Common myeloid progenitor, CD34-positive (primary cell): ENCODE data around the gene FASTKD2.

Experiments
- CTCF ChIA-PET: fragments of 350-600 bp; sonication (Branson Sonifier 250); formaldehyde crosslinking; loops from one replicate; lab custom pipeline; 2021; ENCODE audit warnings: antibody characterized with exemption; lab: Charles Lee
- POLR2A ChIA-PET: fragments of 350-600 bp; sonication (Branson Sonifier 250); formaldehyde crosslinking; loops from one replicate; lab custom pipeline; 2021; ENCODE audit warnings: antibody characterized with exemption; lab: Charles Lee
- DNase-seq, 3 donors: peaks; one replicate each; pipeline versions ENCODE4 v3.0.0 to v3.0.0-alpha.2; 2013
- H3K27ac ChIP-seq, 2 experiments: 1 replicate in 1 of 2; 2 replicates in 1 of 2; pipeline ENCODE4 v1.7.0; 2013; ENCODE audit warnings: inconsistent platforms in 2 of 2, low read length in 2 of 2, mild to moderate bottlenecking in 2 of 2, low read depth in 1 of 2, moderate library complexity in 1 of 2; ENCODE audit not compliant: severe bottlenecking in 2 of 2, insufficient read depth in 1 of 2, poor library complexity in 1 of 2
- H3K27me3 ChIP-seq, 5 experiments: replicated peaks in 2 of 5; 1 replicate in 3 of 5; 2 replicates in 2 of 5; pipeline versions ENCODE4 v1.6.1 to v1.7.0; 2013; ENCODE audit warnings: low read length in 4 of 5, mild to moderate bottlenecking in 2 of 5, moderate library complexity in 2 of 5, inconsistent platforms in 1 of 5; ENCODE audit not compliant: insufficient read depth in 5 of 5, control insufficient read depth in 4 of 5
- H3K36me3 ChIP-seq, 4 experiments: 1 replicate in 2 of 4; 2 replicates in 2 of 4; pipeline versions ENCODE4 v1.6.1 to v1.7.0; 2013; ENCODE audit warnings: low read length in 3 of 4, control low read depth in 1 of 4, mild to moderate bottlenecking in 1 of 4; ENCODE audit not compliant: control insufficient read depth in 4 of 4, insufficient read depth in 4 of 4
- H3K4me1 ChIP-seq, 4 experiments: 1 replicate in 3 of 4; 2 replicates in 1 of 4; pipeline versions ENCODE4 v1.6.1 to v1.7.1; 2013; ENCODE audit warnings: low read length in 3 of 4, mild to moderate bottlenecking in 3 of 4, control low read depth in 1 of 4, inconsistent platforms in 1 of 4, moderate library complexity in 1 of 4; ENCODE audit not compliant: control insufficient read depth in 4 of 4, insufficient read depth in 4 of 4; ENCODE audit errors: control extremely low read depth in 1 of 4
- H3K4me3 ChIP-seq, 7 experiments: 1 replicate in 4 of 7; 2 replicates in 3 of 7; pipeline versions ENCODE4 v1.5.1 to v1.7.0; 2013; ENCODE audit warnings: mild to moderate bottlenecking in 7 of 7, low read length in 6 of 7, moderate library complexity in 6 of 7, inconsistent platforms in 2 of 7, low read depth in 2 of 7, control low read depth in 1 of 7; ENCODE audit not compliant: insufficient read depth in 4 of 7, control insufficient read depth in 1 of 7; ENCODE audit errors: extremely low read depth in 1 of 7
- H3K9me3 ChIP-seq, 5 experiments: 1 replicate in 4 of 5; 2 replicates in 1 of 5; pipeline versions ENCODE4 v1.6.1 to v1.7.1; 2013; ENCODE audit warnings: low read length in 4 of 5, mild to moderate bottlenecking in 2 of 5, inconsistent platforms in 1 of 5, low read depth in 1 of 5, moderate library complexity in 1 of 5; ENCODE audit not compliant: control insufficient read depth in 4 of 5, insufficient read depth in 2 of 5; ENCODE audit errors: control extremely low read depth in 1 of 5
- WGBS: methylation state at CpG from one replicate; pipeline ENCODE4 v1.1.5; 2013; ENCODE audit not compliant: insufficient coverage; 5-methylcytosine and 5-hydroxymethylcytosine counted together

FASTKD2 gene

DNA sequence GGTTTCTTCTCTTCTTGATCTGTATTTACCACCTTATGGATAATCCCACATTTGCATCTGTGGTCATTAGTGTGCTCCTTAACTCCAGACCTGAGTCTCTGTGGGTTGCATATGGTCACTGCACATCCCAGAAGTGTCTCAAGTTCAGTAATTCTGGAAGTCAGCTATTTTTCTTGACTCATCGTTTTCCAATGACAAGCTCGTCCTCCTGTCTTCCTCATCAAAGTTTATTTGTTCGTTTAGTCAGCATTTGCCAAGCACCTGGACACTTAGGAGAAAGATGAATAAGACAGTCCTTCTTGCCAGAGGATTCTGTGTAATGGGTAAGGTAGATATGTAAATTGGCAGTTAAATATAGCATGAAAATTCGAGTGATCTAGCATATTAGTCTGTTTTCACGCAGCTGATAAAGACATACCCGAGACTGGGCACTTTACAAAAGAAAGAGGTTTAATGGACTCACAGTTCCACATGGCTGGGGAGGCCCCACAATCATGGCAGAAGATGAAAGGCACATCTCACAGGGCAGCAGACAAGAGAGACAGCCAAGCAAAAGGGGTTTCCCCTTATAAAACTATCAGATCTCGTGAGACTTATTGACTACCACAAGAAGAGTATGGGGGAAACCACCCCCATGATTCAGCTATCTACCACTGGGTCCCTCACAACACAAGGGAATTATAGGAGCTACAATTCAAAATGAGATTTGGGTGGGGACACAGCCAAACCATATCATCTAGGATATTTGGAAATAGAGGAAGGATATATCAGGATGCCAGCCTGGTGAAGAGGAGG is 19.4 kb downstream of the FASTKD2 start:
- POLR2A ChIA-PET, result no interaction called here
- peaks cover 51 to 87% (median 66%) of the 10 kb centered on the region in 4 experiments for H3K36me3 ChIP-seq

DNA sequence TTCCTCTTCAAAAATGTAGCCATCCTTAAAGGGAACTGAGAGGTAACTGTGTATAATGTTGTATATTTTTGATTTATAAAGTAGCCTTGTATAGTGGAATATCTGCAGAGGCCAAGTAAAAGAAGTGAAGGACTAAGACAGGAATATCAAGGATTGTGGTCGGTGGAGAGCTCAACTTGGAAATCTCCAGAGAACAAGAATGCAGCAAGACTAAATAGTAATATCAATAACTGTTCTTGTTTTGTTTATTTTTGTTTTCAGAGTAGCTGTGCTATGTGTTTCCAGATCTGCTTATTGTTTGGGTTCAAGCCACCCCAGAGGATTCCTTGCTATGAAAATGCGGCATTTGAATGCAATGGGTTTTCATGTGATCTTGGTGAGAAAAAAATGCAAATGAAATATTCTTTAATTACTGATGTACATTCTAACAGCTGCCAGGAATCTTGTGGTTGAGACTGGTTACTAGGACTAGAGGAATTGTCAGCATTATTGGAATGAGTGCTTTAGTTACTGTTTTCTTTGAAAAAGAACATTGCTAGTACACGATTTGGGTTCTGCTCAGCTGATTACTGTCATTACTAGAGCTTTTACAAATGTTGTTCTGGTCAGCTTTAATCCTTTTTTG is 25.0 kb downstream of the FASTKD2 start:
- POLR2A ChIA-PET, result no interaction called here
- Histone ChIP-seq H3K4me1 (no peaks in the 10 kb centered on the region), H3K27me3 (no peaks in the 10 kb centered on the region), H3K9me3 (no peaks in the 10 kb centered on the region), H3K4me3 (no peak overlapping the region), H3K27ac (peak overlapping the region in 1 of 2 experiments; percentile 16), H3K36me3 (peaks cover 45 to 73% (median 55%) of the 10 kb centered on the region in 4 experiments)
- CTCF ChIA-PET, result interaction anchor here (3.2 to 5.7 kb wide), 3 partner anchors 7 to 95 kb away, joined by 14 to 45 read pairs (median 25); no protein-coding TSS in a partner anchor
- no peak for DNase-seq
- no CpG with 5 or more reads among the region's 3 CpGs for WGBS

More for the DNA sequence above, 19.4 kb downstream of the FASTKD2 start:
- H3K27ac ChIP-seq, result no peak overlapping the region
- 96% methylated on average over 6 of the region's 7 CpGs for WGBS
- H3K4me3 ChIP-seq, result no peak overlapping the region
- no peak for DNase-seq
- CTCF ChIA-PET, result interaction anchor here (0.9 to 12.1 kb wide), 6 partner anchors 8 to 157 kb away, joined by 3 to 159 read pairs (median 6); partner anchors contain the start of genes FASTKD2 and MDH1B
- H3K9me3 ChIP-seq, result peaks cover 0 to 11% (median 3%) of the 10 kb centered on the region in 5 experiments
- H3K27me3 ChIP-seq, result no peaks in the 10 kb centered on the region
- no peaks in the 10 kb centered on the region for H3K4me1 ChIP-seq

DNA sequence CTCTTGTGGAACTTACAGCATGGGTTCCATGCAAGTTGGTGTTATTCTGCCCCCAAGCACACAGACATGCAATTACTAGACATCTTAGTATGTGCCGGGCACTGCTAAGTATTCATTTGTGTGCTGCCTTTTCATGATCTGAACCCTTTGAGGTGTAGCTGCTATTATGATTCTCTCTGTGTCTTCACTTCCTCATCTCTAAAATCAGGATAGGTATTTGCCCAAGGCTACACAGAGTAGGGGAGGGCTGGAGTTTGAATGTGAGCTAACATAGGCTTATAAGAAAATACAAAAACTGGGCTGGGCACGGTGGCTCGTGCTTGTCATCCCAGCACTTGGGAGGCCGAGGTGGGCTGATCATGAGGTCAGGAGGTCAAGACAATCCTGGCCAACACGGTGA is 27.2 kb downstream of the FASTKD2 start:
- POLR2A ChIA-PET, result no interaction called here
- no peaks in the 10 kb centered on the region for H3K27me3 ChIP-seq
- CTCF ChIA-PET, result interaction anchor here (0.6 to 5.7 kb wide), 7 partner anchors 8 to 680 kb away, joined by 3 to 45 read pairs (median 6); no protein-coding TSS in a partner anchor
- whole genome bisulfite sequencing, result 100% methylated on average over 3 of the region's 5 CpGs
- no peak overlapping the region for H3K4me3 ChIP-seq
- no peak for DNase-seq
- H3K27ac ChIP-seq, result no peak overlapping the region
- peaks cover 0 to 6% (median 4%) of the 10 kb centered on the region in 4 experiments for H3K4me1 ChIP-seq
- H3K36me3 ChIP-seq, result peaks cover 36 to 53% (median 47%) of the 10 kb centered on the region in 4 experiments
- no peaks in the 10 kb centered on the region for H3K9me3 ChIP-seq

DNA sequence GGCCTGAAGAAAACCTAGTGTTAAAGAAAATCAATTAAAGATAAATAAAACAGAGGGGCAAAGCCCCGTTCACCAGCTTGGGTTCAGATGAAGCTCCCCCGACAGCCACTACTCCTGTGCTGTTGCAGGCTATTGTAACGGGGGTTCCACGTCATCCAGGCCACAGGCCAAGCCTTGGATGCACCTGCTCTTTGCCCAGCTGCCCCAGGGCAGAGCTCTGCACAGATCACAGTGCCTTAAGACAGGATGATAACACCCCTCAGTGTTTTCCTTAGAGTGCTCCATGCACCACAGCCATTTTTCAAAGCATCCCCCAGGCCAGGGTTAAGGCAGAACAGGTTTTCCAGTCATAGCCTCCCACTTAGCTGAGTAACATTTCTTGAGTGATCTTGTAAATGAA is 32.0 kb downstream of the FASTKD2 start:
- Histone ChIP-seq H3K4me1 (peaks cover 7 to 42% (median 28%) of the 10 kb centered on the region in 4 experiments), H3K27ac (no peak overlapping the region), H3K27me3 (no peaks in the 10 kb centered on the region), H3K9me3 (no peaks in the 10 kb centered on the region), H3K4me3 (no peak overlapping the region), H3K36me3 (peaks cover 6 to 14% (median 9%) of the 10 kb centered on the region in 4 experiments)
- ChIA-PET POLR2A (no interaction called here), CTCF (interaction anchor here (0.8 to 4.2 kb wide), 2 partner anchors 16 to 190 kb away, joined by 5 to 21 read pairs; no protein-coding TSS in a partner anchor)
- DNase-seq, result no peak
- 96% methylated on average over 4 of the region's 4 CpGs for WGBS

DNA sequence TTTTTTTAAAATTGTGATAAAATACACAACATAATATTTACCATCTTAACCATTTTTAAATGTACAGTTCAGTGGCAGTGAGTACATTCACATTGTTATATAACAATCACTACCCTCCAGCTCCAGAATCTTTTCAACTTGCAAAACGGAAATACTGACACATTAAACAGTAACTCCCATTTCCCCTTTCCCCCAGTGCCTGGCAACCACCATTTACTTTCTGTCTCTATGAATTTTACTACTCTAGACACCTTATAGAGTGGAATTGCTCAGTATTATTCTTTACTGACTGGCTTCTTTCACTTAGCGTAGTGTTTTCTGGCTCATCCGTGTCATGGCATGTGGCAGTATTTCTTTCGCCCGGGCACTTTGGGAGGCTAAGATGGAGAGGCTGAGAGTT is 32.6 kb downstream of the FASTKD2 start:
- Histone ChIP-seq H3K36me3 (peaks cover 4 to 10% (median 6%) of the 10 kb centered on the region in 4 experiments), H3K27me3 (no peaks in the 10 kb centered on the region), H3K9me3 (no peaks in the 10 kb centered on the region), H3K27ac (peak overlapping the region in 1 of 2 experiments; percentile 59), H3K4me1 (peaks cover 7 to 42% (median 28%) of the 10 kb centered on the region in 4 experiments), H3K4me3 (peak overlapping the region in 1 of 7 experiments; percentile 16)
- WGBS, result 0% methylated on average over 1 of the region's 5 CpGs
- ChIA-PET CTCF (interaction anchor here (0.8 to 4.2 kb wide), 2 partner anchors 16 to 190 kb away, joined by 5 to 21 read pairs; no protein-coding TSS in a partner anchor), POLR2A (no interaction called here)
- peak; percentile 31 to 77 (median 68) for DNase-seq

DNA sequence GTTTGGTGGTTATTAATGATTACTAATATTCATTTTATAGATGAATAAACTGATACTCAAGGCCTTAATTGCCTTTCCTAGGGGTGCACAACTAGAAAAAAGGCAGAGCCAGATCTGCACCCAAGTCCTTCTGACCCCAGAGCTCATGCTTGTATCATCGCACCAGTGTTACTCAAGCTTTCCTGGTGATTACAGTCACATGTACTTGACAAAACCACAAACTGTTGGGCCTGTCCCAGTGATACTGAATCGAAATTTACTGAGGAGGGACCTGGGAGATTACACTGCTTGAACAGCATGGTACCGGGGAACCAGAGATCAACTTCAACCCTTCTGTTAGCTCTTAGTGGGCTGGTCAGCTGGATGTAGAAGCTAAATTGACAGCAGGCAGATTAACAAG is 33.7 kb downstream of the FASTKD2 start:
- H3K27ac ChIP-seq, result no peak overlapping the region
- H3K36me3 ChIP-seq, result peaks cover 4 to 10% (median 4%) of the 10 kb centered on the region in 4 experiments
- H3K9me3 ChIP-seq, result no peaks in the 10 kb centered on the region
- WGBS, result 40% methylated on average over 2 of the region's 3 CpGs
- no peaks in the 10 kb centered on the region for H3K27me3 ChIP-seq
- ChIA-PET CTCF (interaction anchor here (0.6 to 4.4 kb wide), 15 partner anchors 10 to 678 kb away, joined by 3 to 31 read pairs (median 5); no protein-coding TSS in a partner anchor), POLR2A (no interaction called here)
- peaks cover 7 to 42% (median 30%) of the 10 kb centered on the region in 4 experiments for H3K4me1 ChIP-seq
- DNase-seq, result peak in 2 of 3 donors; percentile 29 to 38
- no peak overlapping the region for H3K4me3 ChIP-seq
